Chondrocyte (in vitro differentiated cells): Measurements from ENCODE around the gene KCNN4. TPM values are rescaled to one million over a fixed set of nuclear protein-coding genes. Genes with fewer than 3 reads are reported as not detected.
"Not testable (repeated sequence)": the region's sequence is repeated elsewhere in the genome, so short reads cannot be mapped to it uniquely, and the experiment has no call there.

Experiments
- DNase-seq: peaks from one replicate; pipeline ENCODE4 v3.0.0; 2021; ENCODE audit warnings: mixed read lengths, low spot score
- H3K27ac Mint-ChIP-seq: one replicate; pipeline ENCODE4 v1.8.0; 2021; ENCODE audit warnings: mild to moderate bottlenecking, moderate library complexity, mixed read lengths; ENCODE audit not compliant: unreplicated experiment
- H3K27me3 Mint-ChIP-seq: 2 replicates; pipeline ENCODE4 v1.8.0; 2021; ENCODE audit warnings: low read depth, mixed read lengths
- H3K36me3 Mint-ChIP-seq: 2 replicates; pipeline ENCODE4 v1.8.0; 2021; ENCODE audit warnings: low read depth, mixed read lengths
- H3K4me1 Mint-ChIP-seq: 2 replicates; pipeline ENCODE4 v1.8.0; 2021; ENCODE audit warnings: low read depth, mild to moderate bottlenecking, mixed read lengths
- H3K4me3 Mint-ChIP-seq: one replicate; pipeline ENCODE4 v1.8.0; 2021; ENCODE audit warnings: mild to moderate bottlenecking, moderate library complexity, mixed read lengths; ENCODE audit not compliant: unreplicated experiment
- H3K9me3 Mint-ChIP-seq: 2 replicates; pipeline ENCODE4 v1.8.0; 2021; ENCODE audit warnings: low read depth, mixed read lengths
- long read RNA-seq: library from polyadenylated mRNA; stranded (forward); transcript quantifications from one replicate; pipeline ENCODE4 v2.0.0, GENCODE V29; 2021
- total RNA-seq: library from RNA; stranded (reverse); gene quantifications from 3 replicates; pipeline ENCODE4 v1.2.1, GENCODE V29; 2021
- TF ChIP-seq, protein P1 (sequence below): fragments of 200-600 bp; sonication (generic); IDR thresholded peaks from 2 replicates; pipeline ENCODE4 v1.5.0; 2021; ENCODE audit warnings: antibody characterized with exemption, mild to moderate bottlenecking, moderate library complexity

Gene KCNN4
- 2.3 to 3.3 TPM (median 2.9 TPM) in 3 replicates for total RNA-seq
- long read RNA-seq, partial matches to known transcripts, result 1 of 7 reads
- long read RNA-seq, other reads (novel, unspliced or antisense), result 3 of 7 reads

DNA sequence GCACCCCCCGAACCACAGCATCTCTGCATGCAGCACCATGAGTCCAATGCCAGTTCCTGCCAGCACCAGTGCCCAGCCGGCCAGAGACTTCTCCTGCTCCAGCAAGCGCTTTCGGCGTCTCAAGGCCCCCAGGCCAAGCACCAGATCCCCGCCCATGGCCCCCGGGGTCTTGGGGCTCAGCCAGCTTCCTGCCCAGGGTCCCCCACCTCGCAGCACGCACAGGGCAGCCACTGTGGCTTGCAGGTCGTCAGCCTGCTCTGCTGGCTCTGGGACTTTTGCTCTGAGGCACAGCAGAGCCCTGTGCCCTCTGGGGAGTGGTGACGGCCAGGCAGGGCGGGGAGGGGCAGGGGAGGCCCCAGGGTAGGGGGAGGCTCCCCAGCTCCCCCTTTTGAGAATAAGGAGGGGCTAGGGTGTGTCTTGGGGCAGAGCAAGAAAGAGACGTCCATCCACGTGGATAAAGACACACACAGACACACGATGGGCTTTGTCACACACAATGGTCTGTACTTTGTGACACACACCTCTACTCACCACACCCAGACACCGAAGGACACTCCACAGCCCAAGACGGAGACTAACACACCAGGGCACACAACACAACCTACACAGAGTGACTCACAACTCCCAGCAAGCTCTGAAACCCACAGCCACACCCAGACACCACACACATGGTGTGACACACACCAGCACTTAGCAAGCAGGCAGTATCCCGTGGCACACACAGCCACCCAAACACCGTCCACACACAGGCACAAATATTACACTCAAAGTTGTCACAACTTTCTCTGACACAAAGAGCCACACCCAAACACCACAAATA is at the start of gene KCNN4:
KCNN4 (minus strand) TSS at position 268 of the 820 bp plus-strand sequence; CDS start at position 156, 112 bp downstream.
- TF ChIP-seq, protein P1, sequence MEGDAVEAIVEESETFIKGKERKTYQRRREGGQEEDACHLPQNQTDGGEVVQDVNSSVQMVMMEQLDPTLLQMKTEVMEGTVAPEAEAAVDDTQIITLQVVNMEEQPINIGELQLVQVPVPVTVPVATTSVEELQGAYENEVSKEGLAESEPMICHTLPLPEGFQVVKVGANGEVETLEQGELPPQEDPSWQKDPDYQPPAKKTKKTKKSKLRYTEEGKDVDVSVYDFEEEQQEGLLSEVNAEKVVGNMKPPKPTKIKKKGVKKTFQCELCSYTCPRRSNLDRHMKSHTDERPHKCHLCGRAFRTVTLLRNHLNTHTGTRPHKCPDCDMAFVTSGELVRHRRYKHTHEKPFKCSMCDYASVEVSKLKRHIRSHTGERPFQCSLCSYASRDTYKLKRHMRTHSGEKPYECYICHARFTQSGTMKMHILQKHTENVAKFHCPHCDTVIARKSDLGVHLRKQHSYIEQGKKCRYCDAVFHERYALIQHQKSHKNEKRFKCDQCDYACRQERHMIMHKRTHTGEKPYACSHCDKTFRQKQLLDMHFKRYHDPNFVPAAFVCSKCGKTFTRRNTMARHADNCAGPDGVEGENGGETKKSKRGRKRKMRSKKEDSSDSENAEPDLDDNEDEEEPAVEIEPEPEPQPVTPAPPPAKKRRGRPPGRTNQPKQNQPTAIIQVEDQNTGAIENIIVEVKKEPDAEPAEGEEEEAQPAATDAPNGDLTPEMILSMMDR, result no peak
- Mint-ChIP-seq H3K4me1 (peaks cover 55% of the 10 kb centered on the region), H3K4me3 (peak within 1 kb of the TSS; percentile 52), H3K36me3 (no peaks in the 10 kb centered on the region), H3K9me3 (no peaks in the 10 kb centered on the region), H3K27ac (peak within 1 kb of the TSS; percentile 52), H3K27me3 (no peaks in the 10 kb centered on the region)
- no peak for DNase-seq

DNA sequence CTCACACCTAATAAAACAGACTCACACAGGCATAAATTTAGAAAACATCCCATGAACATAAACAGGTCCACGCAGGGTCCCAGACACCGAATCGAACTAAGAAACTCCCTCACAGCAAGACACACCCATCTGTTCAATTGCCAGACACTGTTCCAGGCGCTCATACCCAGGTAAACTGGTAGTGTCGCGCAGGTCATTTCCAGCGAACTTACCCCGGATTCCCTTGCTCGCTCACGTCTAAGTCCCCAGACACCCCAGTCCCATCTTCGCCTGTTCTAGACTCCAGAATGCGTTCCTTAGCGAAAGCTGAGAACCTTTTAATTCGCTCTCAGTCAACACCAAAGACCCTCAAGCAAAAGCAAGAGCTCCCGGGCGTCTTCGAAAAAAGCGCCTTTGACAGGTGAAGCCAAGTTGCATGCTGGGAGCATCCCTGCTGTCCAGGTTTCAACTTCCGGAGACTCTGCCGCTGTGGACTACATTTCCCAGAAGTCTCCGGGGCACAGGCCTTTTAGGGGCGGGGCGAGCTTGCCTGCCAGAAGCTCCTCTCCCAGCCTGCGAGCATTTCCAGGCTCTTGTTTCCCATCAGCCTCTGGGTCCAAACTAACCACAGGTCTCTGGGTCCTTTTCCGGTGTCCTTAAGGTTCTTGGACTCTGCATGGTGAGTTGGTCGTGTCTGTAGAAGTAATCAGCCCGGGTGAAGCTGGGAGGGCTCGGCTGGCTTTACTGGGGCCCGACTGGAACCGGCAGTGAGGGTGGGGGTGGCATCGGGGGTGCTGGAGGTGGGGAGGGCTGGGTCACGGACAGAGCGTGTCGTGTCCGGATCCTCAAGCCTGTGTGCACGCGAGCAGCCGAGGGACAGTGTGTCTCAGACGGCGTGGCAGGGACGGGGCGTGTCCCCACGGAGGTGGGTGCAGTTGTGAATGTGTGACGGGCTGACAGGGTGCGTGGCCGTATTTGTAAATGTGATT is 46.3 kb upstream of the KCNN4 start, which contains the start of gene ZNF283:
ZNF283 (plus strand) TSS at position 535 of the 968 bp plus-strand sequence. CDS start 6,184 bp downstream, outside the sequence.
- DNase-seq, result no peak
- peak within 1 kb of the TSS; percentile 94 for H3K27ac Mint-ChIP-seq
- H3K36me3 Mint-ChIP-seq, result peaks cover 25% of the 10 kb centered on the region
- peak within 1 kb of the TSS; percentile 91 for H3K4me3 Mint-ChIP-seq
- H3K9me3 Mint-ChIP-seq, result peaks cover 13% of the 10 kb centered on the region
- H3K4me1 Mint-ChIP-seq, result peaks cover 17% of the 10 kb centered on the region
- peaks cover 12% of the 10 kb centered on the region for H3K27me3 Mint-ChIP-seq
- TF ChIP-seq, protein P1, result no peak

DNA sequence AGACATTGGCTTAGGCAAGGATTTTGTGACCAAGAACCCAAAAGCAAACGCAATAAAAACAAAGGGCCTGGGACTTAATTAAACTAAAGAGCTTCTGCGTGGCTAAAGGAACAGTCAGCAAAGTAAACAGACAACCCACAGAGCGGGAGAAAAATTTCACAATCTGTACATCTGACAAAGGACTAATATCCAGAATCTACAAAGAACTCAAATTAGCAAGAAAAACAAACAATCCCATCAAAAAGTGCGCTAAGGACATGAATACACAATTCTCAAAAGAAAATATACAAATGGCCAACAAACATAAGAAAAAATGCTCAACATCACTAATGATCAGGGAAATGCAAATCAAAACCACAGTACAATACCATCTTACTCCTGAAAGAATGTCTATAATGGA is 43.8 kb upstream of the KCNN4 start:
- not testable (repeated sequence) for DNase-seq, H3K4me3 Mint-ChIP-seq, H3K27ac Mint-ChIP-seq
- H3K36me3 Mint-ChIP-seq, result peaks cover 10% of the 10 kb centered on the region
- peaks cover 22% of the 10 kb centered on the region for H3K27me3 Mint-ChIP-seq
- peaks cover 13% of the 10 kb centered on the region for H3K9me3 Mint-ChIP-seq
- H3K4me1 Mint-ChIP-seq, result peaks cover 17% of the 10 kb centered on the region

DNA sequence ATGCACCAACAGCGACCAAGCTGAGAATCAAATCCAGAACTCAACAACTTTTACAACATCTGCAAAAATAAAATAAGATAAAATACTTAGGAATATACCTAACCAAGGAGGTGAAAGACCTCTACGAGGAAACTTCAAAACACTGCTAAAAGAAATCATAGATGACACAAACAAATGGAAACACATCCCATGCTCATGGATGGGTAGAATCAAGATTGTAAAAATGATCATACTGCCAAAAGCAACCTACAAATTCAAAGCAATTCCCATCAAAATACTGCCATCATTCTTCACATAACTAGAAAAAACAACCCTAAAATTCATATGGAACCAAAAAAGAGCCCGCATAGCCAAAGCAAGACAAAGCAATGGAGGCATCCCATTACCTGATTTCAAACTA is 43.1 kb upstream of the KCNN4 start:
- H3K4me3 Mint-ChIP-seq, DNase-seq, H3K36me3 Mint-ChIP-seq, H3K27ac Mint-ChIP-seq: not testable (repeated sequence)
- Mint-ChIP-seq H3K4me1 (peaks cover 17% of the 10 kb centered on the region), H3K27me3 (peaks cover 22% of the 10 kb centered on the region), H3K9me3 (peaks cover 13% of the 10 kb centered on the region)

GRCh38 chr19:43820884-43821215 is 40.1 kb upstream of the KCNN4 start:
- TF ChIP-seq, protein P1, result no peak
- H3K36me3 Mint-ChIP-seq, result peaks cover 2% of the 10 kb centered on the region
- DNase-seq, result no peak
- H3K27me3 Mint-ChIP-seq, result peaks cover 22% of the 10 kb centered on the region
- H3K9me3 Mint-ChIP-seq, result peaks cover 6% of the 10 kb centered on the region
- H3K4me3 Mint-ChIP-seq, result no peak overlapping the region
- H3K4me1 Mint-ChIP-seq, result no peaks in the 10 kb centered on the region
- no peak overlapping the region for H3K27ac Mint-ChIP-seq
